Psoas muscle (tissue), 8 donors: Measurements from ENCODE around the gene ZNF70. TPM values are rescaled to one million over a fixed set of nuclear protein-coding genes. Genes with fewer than 3 reads are reported as not detected.

Source experiments
- ATAC-seq, 4 donors: fragments of 200-7000 bp; cut with Tn5 transposase; one replicate each; pipeline ENCODE4 v1.9.1; 2020; ENCODE audit warnings: moderate library complexity in 3 of 4, mild to moderate bottlenecking in 2 of 4
- DNase-seq, 2 donors: peaks; one replicate each; pipeline ENCODE4 v3.0.0-alpha.2; 2020
- H3K27ac ChIP-seq: fragments of 200-600 bp; one replicate; pipeline ENCODE4 v1.8.0; 2022
- H3K27me3 ChIP-seq, 3 donors: fragments of 200-600 bp in 1 of 3; one replicate each; pipeline versions ENCODE4 v1.6.1 to v1.8.0; 2013 to 2022; ENCODE audit warnings: low read length in 2 of 3, mild to moderate bottlenecking in 2 of 3, moderate library complexity in 1 of 3; ENCODE audit not compliant: insufficient read depth in 3 of 3
- H3K36me3 ChIP-seq, 2 donors: fragments of 200-600 bp in 1 of 2; one replicate each; pipeline versions ENCODE4 v1.6.1 to v1.8.0; 2013 to 2022; ENCODE audit warnings: low read depth in 1 of 2, mild to moderate bottlenecking in 1 of 2, moderate library complexity in 1 of 2; ENCODE audit not compliant: insufficient read depth in 1 of 2
- H3K4me1 ChIP-seq: fragments of 200-600 bp; one replicate; pipeline ENCODE4 v1.8.0; 2022
- H3K4me3 ChIP-seq: fragments of 200-600 bp; one replicate; pipeline ENCODE4 v1.8.0; 2022; ENCODE audit warnings: mild to moderate bottlenecking
- H3K9me3 ChIP-seq: fragments of 200-600 bp; one replicate; pipeline ENCODE4 v1.8.0; 2022
- CTCF ChIP-seq: fragments of 200-600 bp; IDR thresholded peaks from one replicate; pipeline ENCODE4 v1.8.0; 2022; ENCODE audit warnings: antibody characterized with exemption
- WGBS, 3 donors: extraction: QIAGEN DNeasy Blood & Tissue Kit; methylation state at CpG; one replicate each; pipeline versions ENCODE4 v1.1.6 to v1.1.7; 2013; 5-methylcytosine and 5-hydroxymethylcytosine counted together
- intact Hi-C, 2 donors: fragments of 100-400 bp; cut with DNase I; formaldehyde crosslinking; loops; one replicate each; pipeline versions ENCODE4 v1.11.0 to v1.14.2; 2022
- polyA plus RNA-seq, 3 donors: library from polyadenylated mRNA; stranded (reverse); fragments of 200-250 nt; gene quantifications; one replicate each; pipeline ENCODE4 v1.2.3, GENCODE V29; 2013
- total RNA-seq, 4 donors: library from RNA; stranded (reverse); fragmentation: NEBNext Ultra II Directional in 2 of 4; extraction: Animal tissue kit (Norgen Biotek cat#: 25700) in 2 of 4; gene quantifications; one replicate each; pipeline versions ENCODE4 v1.2.1 to v1.2.4, GENCODE V29; 2021 to 2023
- donor health status: healthy with polysubstance abuse.
- donor health status: DM: no; HTN: no; CAD: no; lungs with moderate emphysema.
- donor health status: Bipolar disorder and iron deficiency.
- donor health status: healthy.
- donor health status: DM: yes; HTN: yes; CAD: no.
- donor health status: DM: no; HTN: no; CAD: no.
- donor health status: DM: no; HTN: no; CAD: no.
- donor health status: DM: yes; HTN: yes; CAD: no.

The ZNF70 gene
- total and polyA plus RNA-seq, 7 donors = 1.2 to 12.9 (median 3.5) TPM

GRCh38 chr22:23690713-23691112 is 60.2 kb downstream of the ZNF70 start, which contains the start of gene RGL4:
Gene RGL4 (plus strand): TSS chr22:23691013. CDS start chr22:23692031, 1,018 bp downstream.
- ATAC-seq = no peak
- whole genome bisulfite sequencing, 3 donors = 92 to 98% (median 97%) methylated on average over 5 of the region's 5 CpGs
- intact Hi-C loops = no loop called here
- Histone ChIP-seq H3K36me3 (peaks cover 0 to 38% of the 10 kb centered on the region in 2 donors), H3K9me3 (no peaks in the 10 kb centered on the region), H3K27me3 (no peaks in the 10 kb centered on the region), H3K27ac (no peak within 1 kb of the TSS), H3K4me1 (peaks cover 15% of the 10 kb centered on the region), H3K4me3 (no peak within 1 kb of the TSS)
- no peak for DNase-seq
- no peak for TF ChIP-seq CTCF

- no peak overlapping the region for H3K27ac ChIP-seq
- no peak for ATAC-seq
- no peak for DNase-seq
- H3K9me3 ChIP-seq = no peaks in the 10 kb centered on the region
- H3K27me3 ChIP-seq = no peaks in the 10 kb centered on the region
- peaks cover 28% of the 10 kb centered on the region for H3K4me1 ChIP-seq
- peaks cover 0 to 30% of the 10 kb centered on the region in 2 donors for H3K36me3 ChIP-seq
- TF ChIP-seq CTCF = no peak
- no peak overlapping the region for H3K4me3 ChIP-seq
- WGBS, 3 donors = 87 to 94% (median 90%) methylated on average over 7 of the region's 7 CpGs
- intact Hi-C loops = loop anchor here in 1 of 2 donors (5.0 kb wide), 1 partner anchor 53 kb away; no protein-coding TSS in a partner anchor
These were observed 61.5 kb downstream of the ZNF70 start for GRCh38 chr22:23689414-23689813.

Other genes starting within 250 kb of the ZNF70 start
- not detected for gene IGLL1, start 170.8 kb downstream of the ZNF70 start, total RNA-seq
- not detected for gene IGLL1, start 170.8 kb downstream of the ZNF70 start, polyA plus RNA-seq
- under 1 TPM in 1 of 4 donors, not detected in 3; 0.21 TPM for gene DRICH1, start 118.8 kb downstream of the ZNF70 start, total RNA-seq
- under 1 TPM in 2 of 3 donors, not detected in 1; 0.03 to 0.07 TPM for gene DRICH1, start 118.8 kb downstream of the ZNF70 start, polyA plus RNA-seq
- gene RGL4, start 60.1 kb downstream of the ZNF70 start, total RNA-seq = under 1 TPM in 1 of 4 donors, not detected in 3; 0.40 TPM
- gene RGL4, start 60.1 kb downstream of the ZNF70 start, polyA plus RNA-seq = under 1 TPM; 0.04 to 0.26 (median 0.10) TPM
- 1 to 10 TPM in 2 of 4 donors, under 1 TPM in 2; 0.79 to 3.2 (median 0.99) TPM for gene VPREB3, start 3.3 kb upstream of the ZNF70 start, total RNA-seq
- under 1 TPM; 0.61 to 0.89 (median 0.82) TPM for gene VPREB3, start 3.3 kb upstream of the ZNF70 start, polyA plus RNA-seq
- under 1 TPM in 1 of 4 donors, not detected in 3; 0.34 TPM for gene C22orf15, start 11.9 kb upstream of the ZNF70 start, total RNA-seq
- gene C22orf15, start 11.9 kb upstream of the ZNF70 start, polyA plus RNA-seq = under 1 TPM in 1 of 3 donors, not detected in 2; 0.04 TPM
- 1,000 to 10,000 TPM in 1 of 4 donors, 100 to 1,000 TPM in 3; 659 to 1,066 (median 865) TPM for gene CHCHD10, start 16.9 kb upstream of the ZNF70 start, total RNA-seq
- 100 to 1,000 TPM; 460 to 861 (median 645) TPM for gene CHCHD10, start 16.9 kb upstream of the ZNF70 start, polyA plus RNA-seq
- 1 to 10 TPM; 1.3 to 2.9 (median 1.5) TPM for gene MMP11, start 21.7 kb upstream of the ZNF70 start, total RNA-seq
- gene MMP11, start 21.7 kb upstream of the ZNF70 start, polyA plus RNA-seq = under 1 TPM; 0.35 to 0.47 (median 0.43) TPM
- gene SMARCB1, start 35.9 kb upstream of the ZNF70 start, total RNA-seq = 10 to 100 TPM; 21.9 to 76.6 (median 48.3) TPM
- gene SMARCB1, start 35.9 kb upstream of the ZNF70 start, polyA plus RNA-seq = 10 to 100 TPM; 20.7 to 47.6 (median 38.4) TPM
- 1 to 10 TPM in 2 of 4 donors, under 1 TPM in 2; 0.54 to 4.4 (median 1.1) TPM for gene DERL3, start 87.9 kb upstream of the ZNF70 start, total RNA-seq
- 1 to 10 TPM in 1 of 3 donors, under 1 TPM in 2; 0.22 to 1.1 (median 0.92) TPM for gene DERL3, start 87.9 kb upstream of the ZNF70 start, polyA plus RNA-seq
- 10 to 100 TPM in 1 of 4 donors, 1 to 10 TPM in 3; 4.2 to 11.8 (median 6.3) TPM for gene SLC2A11, start 106.8 kb upstream of the ZNF70 start, total RNA-seq
- 10 to 100 TPM in 1 of 3 donors, 1 to 10 TPM in 2; 3.7 to 12.7 (median 4.9) TPM for gene SLC2A11, start 106.8 kb upstream of the ZNF70 start, polyA plus RNA-seq
- gene MIF, start 143.3 kb upstream of the ZNF70 start, total RNA-seq = 100 to 1,000 TPM; 110 to 167 (median 139) TPM
- 100 to 1,000 TPM; 125 to 277 (median 131) TPM for gene MIF, start 143.3 kb upstream of the ZNF70 start, polyA plus RNA-seq
- 10 to 100 TPM in 3 of 4 donors, 1 to 10 TPM in 1; 5.8 to 27.5 (median 14.4) TPM for gene GSTT2B, start 210.1 kb upstream of the ZNF70 start, total RNA-seq
- gene GSTT2B, start 210.1 kb upstream of the ZNF70 start, polyA plus RNA-seq = 10 to 100 TPM in 1 of 3 donors, 1 to 10 TPM in 2; 4.0 to 15.1 (median 5.6) TPM
- gene DDTL, start 215.8 kb upstream of the ZNF70 start, total RNA-seq = 1 to 10 TPM in 1 of 4 donors, under 1 TPM in 3; 0.77 to 2.4 (median 0.96) TPM
- 1 to 10 TPM in 2 of 3 donors, under 1 TPM in 1; 0.94 to 6.6 (median 1.6) TPM for gene DDTL, start 215.8 kb upstream of the ZNF70 start, polyA plus RNA-seq
- gene DDT, start 223.3 kb upstream of the ZNF70 start, total RNA-seq = 10 to 100 TPM; 57.3 to 85.3 (median 82.9) TPM
- 100 to 1,000 TPM; 155 to 239 (median 233) TPM for gene DDT, start 223.3 kb upstream of the ZNF70 start, polyA plus RNA-seq
- under 1 TPM in 1 of 4 donors, not detected in 3; 0.34 TPM for gene GSTT2, start 229.0 kb upstream of the ZNF70 start, total RNA-seq
- gene GSTT2, start 229.0 kb upstream of the ZNF70 start, polyA plus RNA-seq = under 1 TPM; 0.12 to 0.89 (median 0.25) TPM